Left ventricle myocardium inferior (tissue), 1 donor: ENCODE results near the gene IFT43. TPM values are rescaled to one million over a fixed set of nuclear protein-coding genes. Genes with fewer than 3 reads are reported as not detected.

Source experiments
- DNase-seq: peaks from one replicate; pipeline ENCODE4 v3.0.0-alpha.2; 2020
- H3K27ac ChIP-seq: fragments of 200-600 bp; replicated peaks from 2 replicates; pipeline ENCODE4 v1.8.0; 2021
- H3K27me3 ChIP-seq: fragments of 200-600 bp; 2 replicates; pipeline ENCODE4 v1.8.0; 2021; ENCODE audit warnings: low read depth
- H3K36me3 ChIP-seq: fragments of 200-600 bp; 2 replicates; pipeline ENCODE4 v1.8.0; 2021
- H3K4me1 ChIP-seq: fragments of 200-600 bp; 2 replicates; pipeline ENCODE4 v1.8.0; 2021
- H3K4me3 ChIP-seq: fragments of 200-600 bp; 2 replicates; pipeline ENCODE4 v1.8.0; 2021; ENCODE audit warnings: mild to moderate bottlenecking, moderate library complexity
- H3K9me3 ChIP-seq: fragments of 200-600 bp; replicated peaks from 2 replicates; pipeline ENCODE4 v1.8.0; 2021
- CTCF ChIP-seq: fragments of 200-600 bp; IDR thresholded peaks from 2 replicates; pipeline ENCODE4 v1.8.0; 2021; ENCODE audit warnings: antibody characterized with exemption, mild to moderate bottlenecking, borderline replicate concordance
- intact Hi-C: fragments of 100-400 bp; cut with micrococcal nuclease; formaldehyde crosslinking; loops from one replicate; pipeline ENCODE4 v1.11.0; 2022
- total RNA-seq: library from RNA; stranded (reverse); fragmentation: NEBNext Ultra II Directional; extraction: Animal tissue kit (Norgen Biotek cat#: 25700); gene quantifications from one replicate; pipeline ENCODE4 v1.2.1, GENCODE V29; 2021
- donor health status: DM: no; HTN: yes; CAD: no; lungs with severe emphysema.

IFT43 gene
- total RNA-seq, 1 donor from 2014 or later: 29.8 TPM

- Histone ChIP-seq H3K9me3 (no peaks in the 10 kb centered on the region), H3K36me3 (no peaks in the 10 kb centered on the region), H3K4me1 (peaks cover 67% of the 10 kb centered on the region), H3K27ac (peak overlapping the region; percentile 95), H3K27me3 (no peaks in the 10 kb centered on the region), H3K4me3 (peak overlapping the region; percentile 87)
- intact Hi-C loops: loop anchor here (5.0 to 10.0 kb wide), 2 partner anchors 74 to 266 kb away; no protein-coding TSS in a partner anchor
- TF ChIP-seq CTCF: no peak
- DNase-seq: no peak
These were observed 4.7 kb upstream of the IFT43 start for GRCh38 chr14:75980856-75981255.

- no peaks in the 10 kb centered on the region for H3K9me3 ChIP-seq
- peaks cover 75% of the 10 kb centered on the region for H3K4me1 ChIP-seq
- no peaks in the 10 kb centered on the region for H3K27me3 ChIP-seq
- intact Hi-C loops: loop anchor here (5.0 to 10.0 kb wide), 2 partner anchors 74 to 267 kb away; no protein-coding TSS in a partner anchor
- H3K27ac ChIP-seq: peak within 1 kb of the TSS; percentile 95
- H3K36me3 ChIP-seq: no peaks in the 10 kb centered on the region
- peak; percentile 79 for DNase-seq
- peak within 1 kb of the TSS; percentile 87 for H3K4me3 ChIP-seq
- no peak for TF ChIP-seq CTCF
These were observed 3.9 kb upstream of the IFT43 start, which contains the start of gene TGFB3 for GRCh38 chr14:75981426-75982265. TSS of gene TGFB3 (minus strand) at chr14:75981995. CDS start at chr14:75980893, 1,102 bp downstream.

GRCh38 chr14:75982266-75983018 lies 3.1 kb upstream of the IFT43 start:
- Histone ChIP-seq H3K4me1 (peaks cover 83% of the 10 kb centered on the region), H3K36me3 (no peaks in the 10 kb centered on the region), H3K4me3 (peak overlapping the region; percentile 87)

GRCh38 chr14:75983019-75983358 lies 2.6 kb upstream of the IFT43 start:
- Histone ChIP-seq H3K36me3 (no peaks in the 10 kb centered on the region), H3K27ac (peak overlapping the region; percentile 95), H3K4me1 (peaks cover 80% of the 10 kb centered on the region), H3K4me3 (peak overlapping the region; percentile 87), H3K27me3 (no peaks in the 10 kb centered on the region), H3K9me3 (no peaks in the 10 kb centered on the region)
- DNase-seq: no peak
- TF ChIP-seq CTCF: no peak
- intact Hi-C loops: loop anchor here (5.0 to 10.0 kb wide), 2 partner anchors 76 to 268 kb away; no protein-coding TSS in a partner anchor

More at GRCh38 chr14:75982266-75983018, 3.1 kb upstream of the IFT43 start:
- H3K9me3 ChIP-seq: no peaks in the 10 kb centered on the region
- peak; percentile 75 for TF ChIP-seq CTCF
- peak; percentile 85 for DNase-seq
- H3K27ac ChIP-seq: peak overlapping the region; percentile 95
- intact Hi-C loops: loop anchor here (5.0 to 10.0 kb wide), 2 partner anchors 75 to 268 kb away; no protein-coding TSS in a partner anchor
- no peaks in the 10 kb centered on the region for H3K27me3 ChIP-seq

GRCh38 chr14:75984674-75985073 lies 889 bp upstream of the IFT43 start:
- no peak for DNase-seq
- no peak overlapping the region for H3K4me3 ChIP-seq
- no peaks in the 10 kb centered on the region for H3K36me3 ChIP-seq
- H3K9me3 ChIP-seq: no peaks in the 10 kb centered on the region
- no peaks in the 10 kb centered on the region for H3K27me3 ChIP-seq
- TF ChIP-seq CTCF: no peak
- peak overlapping the region; percentile 95 for H3K27ac ChIP-seq
- peaks cover 75% of the 10 kb centered on the region for H3K4me1 ChIP-seq
- intact Hi-C loops: loop anchor here (5.0 to 10.0 kb wide), 2 partner anchors 77 to 270 kb away; no protein-coding TSS in a partner anchor
